Testis (tissue), 2 donors: ENCODE data around the gene IRF2BPL.
A peak's percentile ranks its signal among the peaks of the same experiment; 100 is the strongest.

Experiments used
- CTCF ChIP-seq, 3 experiments: fragments of 450-650 bp in 2 of 3; fragments of 200-600 bp in 1 of 3; sonication (generic) in 1 of 3; IDR thresholded peaks; one replicate each; pipeline ENCODE4 v1.5.1; 2016 to 2019; ENCODE audit warnings: antibody characterized with exemption in 3 of 3, mild to moderate bottlenecking in 2 of 3, moderate library complexity in 1 of 3
- POLR2A ChIP-seq: fragments of 450-650 bp; IDR thresholded peaks from one replicate; pipeline ENCODE4 v1.6.1; 2017; ENCODE audit warnings: antibody characterized with exemption, mild to moderate bottlenecking, moderate library complexity

- peak in 1 of 3 experiments; percentile 25 for TF ChIP-seq CTCF (IDR thresholded peaks at IDR 0.05)
- peak; percentile 44 for TF ChIP-seq POLR2A
Observed at GRCh38 chr14:77028384-77029231, at the start of gene IRF2BPL.
